ENCODE measurements around the gene DLG2.

The DLG2 gene

GRCh38 chr11:84142411-84142810 lies 1484.7 kb downstream of the DLG2 start:
- TF ChIP-seq CTCF (IDR thresholded peaks at IDR 0.05; ENCODE audit: low read length) (no peak), EZH2 (IDR thresholded peaks at IDR 0.05; ENCODE audit: borderline replicate concordance, low read length) (no peak)
- H3K4me1 ChIP-seq (ENCODE audit: insufficient read depth, low read length, severe bottlenecking), result no peaks in the 10 kb centered on the region
- no peaks in the 10 kb centered on the region for H3K36me3 ChIP-seq (ENCODE audit: insufficient read depth, low read length)
- no peak overlapping the region for H3K9ac ChIP-seq (ENCODE audit: low read length)
- H3F3A ChIP-seq (ENCODE audit: insufficient read depth, low read length), result no peaks in the 10 kb centered on the region
- H3K9me2 ChIP-seq (ENCODE audit: low read depth, low read length), result no peaks in the 10 kb centered on the region
- no peaks in the 10 kb centered on the region for H3K79me2 ChIP-seq (ENCODE audit: insufficient read depth, low read length)
- no peak overlapping the region for H2AFZ ChIP-seq (ENCODE audit: low read length)
- no peaks in the 10 kb centered on the region for H3K9me3 ChIP-seq (ENCODE audit: low read length)
- no peak overlapping the region for H3K4me2 ChIP-seq (ENCODE audit: low read length)
- no peaks in the 10 kb centered on the region for H4K20me1 ChIP-seq (ENCODE audit: insufficient read depth, low read length)
- no peaks in the 10 kb centered on the region for H3K27me3 ChIP-seq (ENCODE audit: insufficient read depth, low read length)
- H3K4me3 ChIP-seq (ENCODE audit: low read depth, low read length, poor library complexity, severe bottlenecking), result no peak overlapping the region
- no peak overlapping the region for H3K27ac ChIP-seq (ENCODE audit: low read depth, low read length, poor library complexity, severe bottlenecking)

- TF ChIP-seq CTCF (IDR thresholded peaks at IDR 0.05; ENCODE audit: low read length) (no peak), EZH2 (IDR thresholded peaks at IDR 0.05; ENCODE audit: borderline replicate concordance, low read length) (no peak)
- Histone ChIP-seq H3K36me3 (ENCODE audit: insufficient read depth, low read length) (no peaks in the 10 kb centered on the region), H3K4me3 (ENCODE audit: low read depth, low read length, poor library complexity, severe bottlenecking) (no peak overlapping the region), H3K9me3 (ENCODE audit: low read length) (no peaks in the 10 kb centered on the region), H3F3A (ENCODE audit: insufficient read depth, low read length) (no peaks in the 10 kb centered on the region), H3K79me2 (ENCODE audit: insufficient read depth, low read length) (no peaks in the 10 kb centered on the region), H3K4me1 (ENCODE audit: insufficient read depth, low read length, severe bottlenecking) (no peaks in the 10 kb centered on the region), H3K9ac (ENCODE audit: low read length) (no peak overlapping the region), H4K20me1 (ENCODE audit: insufficient read depth, low read length) (no peaks in the 10 kb centered on the region), H3K4me2 (ENCODE audit: low read length) (no peak overlapping the region), H3K27me3 (ENCODE audit: insufficient read depth, low read length) (no peaks in the 10 kb centered on the region), H2AFZ (ENCODE audit: low read length) (no peak overlapping the region), H3K9me2 (ENCODE audit: low read depth, low read length) (no peaks in the 10 kb centered on the region), H3K27ac (ENCODE audit: low read depth, low read length, poor library complexity, severe bottlenecking) (no peak overlapping the region)
Observed at GRCh38 chr11:84140386-84141169, 1486.6 kb downstream of the DLG2 start.

DNA sequence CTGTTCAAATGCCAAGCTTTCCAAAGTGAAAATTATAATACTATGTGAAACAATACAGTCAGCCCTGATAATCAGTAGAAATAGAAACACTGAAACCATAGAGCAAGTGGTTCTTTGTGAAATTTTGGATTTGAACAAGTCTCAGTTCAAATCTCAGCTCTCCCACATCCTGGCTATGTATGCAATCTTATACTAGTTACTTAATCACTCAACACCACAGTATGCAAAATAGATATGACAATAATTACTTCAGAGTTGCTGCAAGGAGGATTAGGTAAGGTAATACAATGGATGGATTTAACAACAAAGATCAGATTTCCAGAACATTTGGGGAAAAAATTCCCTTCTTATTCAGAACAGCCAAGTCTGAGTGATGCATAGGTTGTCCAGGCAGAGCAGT lies 1489.2 kb downstream of the DLG2 start:
- Histone ChIP-seq H3K9ac (ENCODE audit: low read length) (no peak overlapping the region), H3K4me2 (ENCODE audit: low read length) (no peak overlapping the region), H3K4me3 (ENCODE audit: low read depth, low read length, poor library complexity, severe bottlenecking) (no peak overlapping the region), H4K20me1 (ENCODE audit: insufficient read depth, low read length) (no peaks in the 10 kb centered on the region), H3K4me1 (ENCODE audit: insufficient read depth, low read length, severe bottlenecking) (no peaks in the 10 kb centered on the region), H2AFZ (ENCODE audit: low read length) (no peak overlapping the region), H3K27ac (ENCODE audit: low read depth, low read length, poor library complexity, severe bottlenecking) (no peak overlapping the region), H3F3A (ENCODE audit: insufficient read depth, low read length) (no peaks in the 10 kb centered on the region), H3K79me2 (ENCODE audit: insufficient read depth, low read length) (no peaks in the 10 kb centered on the region), H3K9me3 (ENCODE audit: low read length) (no peaks in the 10 kb centered on the region), H3K27me3 (ENCODE audit: insufficient read depth, low read length) (no peaks in the 10 kb centered on the region), H3K36me3 (ENCODE audit: insufficient read depth, low read length) (no peaks in the 10 kb centered on the region), H3K9me2 (ENCODE audit: low read depth, low read length) (no peaks in the 10 kb centered on the region)
- TF ChIP-seq CTCF (IDR thresholded peaks at IDR 0.05; ENCODE audit: low read length), result no peak
- no peak for TF ChIP-seq EZH2 (IDR thresholded peaks at IDR 0.05; ENCODE audit: borderline replicate concordance, low read length)

Measured in OCI-LY1 (cell line).